Measurements from ENCODE around the gene SH3GLB2. TPM values are rescaled to one million over a fixed set of nuclear protein-coding genes. Genes with fewer than 3 reads are reported as not detected.
A peak's percentile ranks its signal among the peaks of the same experiment; 100 is the strongest.

Gene SH3GLB2
- total RNA-seq, 4 donors from 2014 or later = 156 to 218 (median 183) TPM

DNA sequence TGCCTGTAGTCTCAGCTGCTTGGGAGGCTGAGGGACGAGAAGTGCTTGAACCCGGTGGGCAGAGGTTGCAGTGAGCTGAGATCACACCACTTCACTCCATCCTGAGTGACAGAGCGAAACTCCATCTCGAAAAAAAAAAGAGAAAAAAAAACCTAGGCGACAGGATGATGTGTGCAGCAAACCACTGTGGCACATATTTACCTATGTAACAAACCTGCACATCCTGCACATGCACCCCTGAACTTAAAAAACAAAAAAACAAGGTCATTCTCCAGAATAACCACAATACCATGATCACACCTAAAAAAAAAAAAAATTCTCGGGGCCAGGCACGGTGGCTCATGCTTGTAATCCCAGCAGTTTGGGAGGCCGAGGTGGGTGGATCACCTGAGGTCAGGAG, 45.3 kb upstream of the SH3GLB2 start:
- Histone ChIP-seq H3K4me1 (peaks cover 0 to 39% (median 14%) of the 10 kb centered on the region in 4 donors), H3K9me3 (no peaks in the 10 kb centered on the region), H3K4me3 (no peak overlapping the region), H3K27ac (peak overlapping the region in 3 of 4 donors; percentile 18 to 60 (median 25)), H3K36me3 (peaks cover 0 to 25% (median 0%) of the 10 kb centered on the region in 3 donors), H3K27me3 (no peaks in the 10 kb centered on the region)
- TF ChIP-seq CTCF (IDR thresholded peaks at IDR 0.05) (no peak), POLR2A (IDR thresholded peaks at IDR 0.05) (no peak)
- DNase-seq = no peak

DNA sequence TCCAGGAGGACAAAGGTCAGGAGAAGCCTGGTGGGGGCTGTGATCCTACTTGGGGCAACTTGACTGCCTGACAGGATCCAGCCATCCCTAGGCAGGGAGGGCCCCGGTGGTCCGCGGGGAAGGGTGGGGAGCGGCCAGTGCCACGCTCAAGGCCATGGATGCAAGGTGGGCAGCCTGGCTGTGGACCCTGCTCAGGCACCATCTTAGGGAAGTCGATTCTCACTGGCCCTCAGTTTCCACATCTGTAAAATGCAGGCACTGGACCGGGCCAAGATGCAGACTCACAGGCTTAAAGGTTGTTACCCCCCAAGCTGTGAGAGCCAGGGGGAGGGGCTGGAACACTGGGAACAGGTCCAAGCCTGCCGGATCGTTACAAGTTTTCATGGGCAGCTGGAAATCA, 44.0 kb upstream of the SH3GLB2 start:
- Histone ChIP-seq H3K27ac (peak overlapping the region in 2 of 4 donors; percentile 25 to 65), H3K4me3 (no peak overlapping the region), H3K36me3 (peaks cover 0 to 37% (median 0%) of the 10 kb centered on the region in 3 donors), H3K27me3 (no peaks in the 10 kb centered on the region), H3K9me3 (no peaks in the 10 kb centered on the region), H3K4me1 (peaks cover 0 to 48% (median 14%) of the 10 kb centered on the region in 4 donors)
- TF ChIP-seq POLR2A (IDR thresholded peaks at IDR 0.05) (no peak), CTCF (IDR thresholded peaks at IDR 0.05) (no peak)
- DNase-seq = no peak

DNA sequence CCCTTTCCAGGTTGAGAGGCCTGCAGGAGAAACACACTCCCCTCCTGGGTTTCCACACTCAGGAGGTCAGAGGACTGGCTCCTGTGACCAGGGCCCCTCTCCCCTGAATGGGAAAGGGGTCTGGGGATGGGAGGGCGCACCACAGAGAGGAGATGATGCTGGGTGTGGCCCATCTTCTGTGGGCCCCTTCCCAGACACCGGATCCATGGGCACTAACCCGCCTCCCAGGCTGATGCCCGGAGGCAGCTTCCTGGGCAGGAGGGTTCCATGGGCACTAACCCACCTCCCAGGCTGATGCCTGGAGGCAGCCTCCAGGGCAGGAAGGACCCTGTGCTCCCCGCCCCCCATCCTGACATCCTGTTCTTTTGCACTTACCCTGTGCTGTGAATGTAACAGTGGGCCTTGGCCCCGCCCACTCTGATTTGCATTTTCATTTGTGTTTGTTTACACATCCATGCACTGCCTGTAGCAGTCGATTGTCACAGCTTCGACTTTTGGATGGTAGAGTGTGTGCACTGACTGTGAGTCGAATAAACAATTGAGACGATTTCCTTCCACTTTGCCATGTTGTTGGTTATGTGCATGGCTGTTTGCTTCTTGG, 43.5 kb upstream of the SH3GLB2 start:
- TF ChIP-seq POLR2A (IDR thresholded peaks at IDR 0.05) (no peak), CTCF (IDR thresholded peaks at IDR 0.05) (no peak)
- Histone ChIP-seq H3K4me1 (peaks cover 0 to 42% (median 14%) of the 10 kb centered on the region in 4 donors), H3K27me3 (no peaks in the 10 kb centered on the region), H3K27ac (peak overlapping the region in 1 of 4 donors; percentile 65), H3K9me3 (no peaks in the 10 kb centered on the region), H3K4me3 (no peak overlapping the region), H3K36me3 (peaks cover 0 to 39% (median 0%) of the 10 kb centered on the region in 3 donors)
- DNase-seq = peak in 2 of 3 donors; percentile 42 to 76

- Histone ChIP-seq H3K4me3 (no peak overlapping the region), H3K27me3 (no peaks in the 10 kb centered on the region), H3K36me3 (peaks cover 0 to 42% (median 0%) of the 10 kb centered on the region in 3 donors), H3K9me3 (no peaks in the 10 kb centered on the region), H3K4me1 (peaks cover 0 to 38% (median 14%) of the 10 kb centered on the region in 4 donors), H3K27ac (peak overlapping the region in 1 of 4 donors; percentile 65)
- TF ChIP-seq POLR2A (IDR thresholded peaks at IDR 0.05) (no peak), CTCF (IDR thresholded peaks at IDR 0.05) (no peak)
- DNase-seq = no peak
Observed at GRCh38 chr9:129070696-129071525, 42.8 kb upstream of the SH3GLB2 start.

DNA sequence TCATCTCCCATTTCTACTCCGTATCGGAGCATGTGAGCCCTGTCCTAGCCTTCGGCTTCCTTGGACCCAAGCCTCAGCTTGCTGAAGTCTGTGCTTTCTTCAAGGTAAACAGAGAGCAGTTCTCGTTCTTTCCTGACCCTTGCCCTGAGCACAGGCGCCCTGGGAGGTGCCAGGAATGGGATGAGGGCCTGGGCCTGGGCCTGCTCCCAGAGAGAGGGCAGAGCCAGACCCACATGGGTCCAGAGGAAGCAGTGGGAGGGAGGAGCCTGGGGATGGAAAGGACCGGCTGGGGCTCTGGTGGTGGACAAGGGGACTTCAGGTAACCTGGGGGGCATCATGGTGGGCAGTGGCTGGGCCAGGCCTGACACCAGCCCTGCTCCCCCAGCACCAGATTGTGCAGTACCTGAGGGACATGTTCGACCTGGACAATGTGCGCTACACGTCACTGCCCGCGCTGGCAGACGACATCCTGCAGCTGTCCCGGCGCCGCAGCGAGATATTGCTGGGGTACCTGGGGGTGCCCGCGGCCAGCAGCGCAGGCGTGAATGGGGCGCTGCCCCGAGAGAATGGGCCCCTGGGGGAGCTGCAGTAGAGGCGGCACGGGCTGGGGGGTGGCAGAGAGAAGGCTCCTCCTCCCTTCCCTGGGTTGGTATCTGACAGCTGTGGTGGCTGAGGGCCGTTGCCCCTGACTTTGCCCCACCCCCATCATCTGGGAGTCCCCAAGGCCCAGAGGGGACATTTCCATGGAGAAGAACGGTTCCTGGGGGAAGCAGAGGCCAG, 41.9 kb upstream of the SH3GLB2 start:
- peak in 2 of 3 donors; percentile 72 for DNase-seq
- Histone ChIP-seq H3K9me3 (no peaks in the 10 kb centered on the region), H3K4me1 (peaks cover 0 to 38% (median 14%) of the 10 kb centered on the region in 4 donors), H3K27me3 (no peaks in the 10 kb centered on the region), H3K4me3 (no peak overlapping the region), H3K36me3 (peaks cover 0 to 51% (median 0%) of the 10 kb centered on the region in 3 donors), H3K27ac (peak overlapping the region; percentile 65 to 83 (median 76))
- TF ChIP-seq CTCF (IDR thresholded peaks at IDR 0.05) = no peak
- no peak for TF ChIP-seq POLR2A (IDR thresholded peaks at IDR 0.05)
